NCI-H128 (cell line): ENCODE data around the gene TCAIM.
A peak's percentile ranks its signal among the peaks of the same experiment; 100 is the strongest.

Source experiments
- DNase-seq: peaks from one replicate; lab custom pipeline; 2025; ENCODE audit not compliant: unreplicated experiment; lab: John Stamatoyannopoulos, UW

TCAIM gene, protein sequence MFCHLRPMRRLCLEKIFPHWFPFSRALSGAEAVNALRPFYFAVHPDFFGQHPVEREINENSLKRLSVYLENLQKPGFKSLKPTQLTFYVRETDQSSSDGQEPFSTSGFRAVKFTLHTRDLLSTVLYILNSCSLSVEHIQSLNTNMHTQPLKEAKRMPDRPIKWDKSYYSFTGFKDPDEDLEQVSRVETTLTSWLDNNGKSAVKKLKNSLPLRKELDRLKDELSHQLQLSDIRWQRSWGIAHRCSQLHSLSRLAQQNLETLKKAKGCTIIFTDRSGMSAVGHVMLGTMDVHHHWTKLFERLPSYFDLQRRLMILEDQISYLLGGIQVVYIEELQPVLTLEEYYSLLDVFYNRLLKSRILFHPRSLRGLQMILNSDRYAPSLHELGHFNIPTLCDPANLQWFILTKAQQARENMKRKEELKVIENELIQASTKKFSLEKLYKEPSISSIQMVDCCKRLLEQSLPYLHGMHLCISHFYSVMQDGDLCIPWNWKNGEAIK

DNA sequence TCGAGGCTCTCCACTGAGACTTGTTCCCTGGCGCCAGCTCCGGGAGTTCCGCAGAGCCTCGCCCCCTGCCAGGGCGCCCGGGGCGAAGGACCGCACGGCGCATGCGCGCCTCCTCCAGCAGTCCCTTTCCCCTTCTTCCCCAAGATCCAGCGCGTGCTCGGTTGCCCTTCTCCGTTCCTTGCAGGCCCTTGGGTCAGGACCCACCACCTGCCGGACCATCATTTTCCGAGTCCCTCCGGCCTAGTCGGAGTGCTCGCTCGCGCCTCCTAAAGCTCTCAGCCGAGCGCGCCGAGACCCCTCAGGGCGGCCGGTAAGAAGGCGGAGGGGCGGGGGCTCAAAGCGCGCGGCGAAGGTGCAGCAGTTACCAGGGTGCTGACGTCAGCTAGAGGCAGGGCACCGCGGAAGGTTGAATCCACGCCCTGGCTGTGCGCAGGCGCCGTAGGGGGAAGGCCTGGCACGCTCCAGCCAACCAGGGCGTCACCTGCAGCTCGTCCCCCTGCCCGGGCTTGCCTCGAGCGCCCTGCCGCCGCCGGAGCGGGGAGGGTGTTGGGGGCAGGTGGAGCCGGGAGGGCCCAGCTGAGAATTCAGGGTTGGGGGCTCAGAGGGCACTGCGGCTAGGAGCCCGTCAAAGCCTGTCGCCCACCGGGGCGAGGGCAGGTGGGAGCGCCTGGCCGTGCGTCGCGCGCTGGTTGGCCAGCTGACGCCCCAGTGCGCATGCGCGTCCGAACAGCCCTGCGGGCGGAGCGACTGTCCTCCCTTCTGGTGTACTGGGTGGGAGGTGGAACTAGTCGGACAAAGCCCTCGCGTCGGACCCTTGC is at the start of gene TCAIM:
TCAIM (plus strand) TSS at position 757 of the 818 bp plus-strand sequence. CDS start 16,017 bp downstream, outside the sequence.
- DNase-seq: peak; percentile 92

DNA sequence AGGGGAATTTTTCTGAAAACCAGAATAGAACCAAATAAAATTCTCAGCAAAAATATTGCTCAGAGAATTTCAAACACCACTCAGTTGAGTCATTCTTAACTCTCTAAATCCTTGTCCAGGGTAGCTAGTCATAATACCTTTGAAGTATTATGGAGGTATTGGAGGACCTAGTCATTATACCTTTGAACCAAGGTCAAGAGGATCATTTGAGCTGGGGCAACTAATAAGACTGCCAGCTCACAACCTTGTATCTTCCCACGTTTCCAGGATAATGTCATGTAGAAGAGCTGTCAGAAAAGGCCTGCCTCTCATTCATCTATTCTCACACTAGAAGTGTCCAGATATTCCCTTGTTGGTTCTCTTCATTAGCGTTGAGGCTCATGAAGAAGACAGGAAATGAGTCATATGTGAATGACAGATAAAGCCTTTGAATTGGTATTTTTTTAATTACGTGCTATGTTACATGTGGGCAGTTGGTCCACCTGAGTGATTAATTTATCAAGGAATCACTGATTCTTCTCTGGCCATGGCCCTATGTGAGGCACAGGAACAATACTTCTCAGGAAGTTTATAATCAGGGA is 48.6 kb upstream of the TCAIM start:
- DNase-seq: no peak

DNA sequence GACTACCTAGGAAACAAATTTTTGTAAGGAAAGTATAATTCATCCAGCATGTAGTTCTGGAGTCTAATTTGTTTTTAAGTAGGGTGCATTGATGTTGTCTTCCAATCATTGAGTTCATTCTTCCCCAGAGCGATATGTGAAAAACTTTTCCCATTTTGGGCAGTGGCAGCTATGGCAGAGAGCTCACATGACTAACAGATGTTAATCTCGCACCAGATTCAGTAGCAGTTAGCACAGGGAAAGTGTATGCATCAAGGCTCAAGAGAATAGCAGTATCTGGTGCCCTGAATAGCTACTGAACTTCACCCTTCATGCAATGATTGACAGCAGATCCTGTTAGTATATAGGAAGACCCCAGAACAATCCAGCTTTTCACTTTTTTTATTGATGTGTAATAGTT is 46.3 kb upstream of the TCAIM start:
- DNase-seq: no peak

DNA sequence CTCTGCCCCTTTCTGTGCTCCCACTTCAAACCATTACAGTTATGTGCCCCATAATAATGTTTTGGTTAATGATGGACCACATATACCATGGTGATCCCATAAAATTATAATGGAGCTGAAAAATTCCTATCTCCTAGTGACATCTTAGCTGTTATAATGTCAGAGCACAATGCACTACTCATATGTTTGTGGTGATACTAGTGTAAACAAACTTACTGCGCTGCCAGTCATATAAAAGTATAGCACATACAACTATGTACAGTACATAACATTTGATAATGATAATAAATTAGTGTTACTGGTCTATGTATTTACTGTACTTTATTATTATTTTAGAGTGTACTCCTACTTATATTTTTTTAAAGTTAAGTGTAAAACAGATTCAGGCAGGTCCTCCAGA is 45.6 kb upstream of the TCAIM start:
- DNase-seq: no peak

DNA sequence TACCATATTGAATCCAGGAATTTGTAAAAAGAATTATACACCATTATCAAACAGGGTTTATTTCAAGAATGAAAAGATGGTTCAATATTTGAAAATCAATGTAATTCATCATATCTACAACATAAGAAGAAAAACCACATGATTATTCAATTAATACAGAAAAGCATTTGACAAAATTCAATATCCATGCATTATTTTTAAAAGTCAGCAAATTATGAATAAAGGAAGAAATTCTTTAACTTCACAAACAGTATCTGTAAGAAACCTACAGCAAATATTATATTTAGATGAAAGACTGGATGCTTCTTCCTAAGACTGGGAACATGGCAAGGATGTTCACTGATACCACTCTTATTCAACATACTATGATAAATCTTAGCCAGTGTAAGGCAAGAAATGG is 41.3 kb upstream of the TCAIM start:
- no peak for DNase-seq

DNA sequence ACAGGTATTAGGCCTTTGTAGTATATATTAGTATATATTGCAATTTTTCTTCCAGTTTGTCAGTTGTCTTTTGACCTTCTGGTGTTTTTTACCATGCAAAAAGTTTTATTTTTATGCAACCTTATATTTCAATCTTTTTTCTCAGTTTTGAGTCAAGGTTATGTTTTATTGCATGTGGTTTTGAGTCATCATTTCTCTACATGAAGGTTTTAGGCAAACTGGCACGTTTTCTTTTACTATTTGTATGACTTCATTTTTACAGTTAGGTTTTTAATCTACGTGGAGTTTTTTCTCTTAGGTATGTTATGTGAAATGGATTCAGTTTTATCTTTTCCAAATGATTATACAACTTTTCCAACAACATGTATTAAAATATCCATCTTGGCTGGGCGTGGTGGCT is 36.8 kb upstream of the TCAIM start:
- no peak for DNase-seq

DNA sequence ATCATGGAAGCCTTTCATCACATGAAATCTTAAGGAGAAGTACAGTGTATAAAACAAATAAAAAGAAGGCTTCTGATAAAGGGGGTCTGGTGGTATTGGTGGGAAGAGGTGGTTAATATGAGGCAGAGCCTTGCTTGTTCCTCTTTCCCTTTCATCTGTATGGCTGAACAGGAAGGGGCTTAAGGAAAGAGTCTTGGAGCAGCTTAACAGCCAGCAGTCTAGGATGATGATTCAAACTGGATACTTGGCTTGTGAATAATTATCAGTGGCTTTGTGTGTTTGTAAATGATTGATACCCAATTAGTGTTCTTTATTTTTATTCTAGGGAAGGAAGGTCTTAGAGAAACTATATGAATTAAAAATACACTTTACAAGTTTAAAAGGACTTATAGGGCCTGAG is 29.1 kb upstream of the TCAIM start:
- DNase-seq: no peak

DNA sequence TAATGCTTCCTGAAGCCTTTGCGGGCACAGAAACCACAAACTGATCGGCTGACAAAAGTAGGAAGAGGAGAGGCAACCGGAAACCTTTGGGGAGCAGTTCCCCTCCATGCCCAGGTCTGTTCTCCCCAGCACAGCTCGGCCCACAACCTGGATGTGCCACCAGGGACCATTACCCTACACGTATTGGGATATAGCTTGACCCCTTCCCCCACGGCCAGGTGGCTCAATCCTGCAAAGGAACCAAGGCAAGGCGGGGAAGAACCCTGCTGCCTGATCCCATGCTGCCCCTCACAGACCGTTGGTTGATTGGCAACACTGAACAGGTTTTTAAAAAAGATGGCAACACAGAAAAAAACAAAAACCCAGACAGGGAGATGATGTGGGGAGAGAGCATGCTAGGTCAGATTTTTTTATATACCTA is 19.7 kb upstream of the TCAIM start:
- no peak for DNase-seq

DNA sequence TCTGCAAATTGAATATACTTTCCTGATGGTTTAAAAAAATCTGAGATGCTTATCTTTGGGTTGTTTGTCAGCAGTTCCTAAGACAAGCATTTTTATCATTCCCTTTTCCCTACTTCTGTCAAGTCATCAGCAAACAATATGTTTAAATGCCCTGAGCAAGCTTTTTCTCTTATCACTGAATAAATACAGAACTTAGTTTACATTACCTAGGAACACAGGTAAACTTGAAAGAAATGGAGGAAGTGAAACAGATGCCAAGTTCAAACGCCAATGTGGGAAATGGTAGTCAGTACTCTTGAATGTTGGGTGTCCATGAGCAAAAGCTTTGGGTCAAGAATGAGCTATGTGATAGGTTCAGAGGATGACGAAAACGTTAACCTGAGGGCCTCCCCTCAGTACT is 17.2 kb upstream of the TCAIM start:
- no peak for DNase-seq

DNA sequence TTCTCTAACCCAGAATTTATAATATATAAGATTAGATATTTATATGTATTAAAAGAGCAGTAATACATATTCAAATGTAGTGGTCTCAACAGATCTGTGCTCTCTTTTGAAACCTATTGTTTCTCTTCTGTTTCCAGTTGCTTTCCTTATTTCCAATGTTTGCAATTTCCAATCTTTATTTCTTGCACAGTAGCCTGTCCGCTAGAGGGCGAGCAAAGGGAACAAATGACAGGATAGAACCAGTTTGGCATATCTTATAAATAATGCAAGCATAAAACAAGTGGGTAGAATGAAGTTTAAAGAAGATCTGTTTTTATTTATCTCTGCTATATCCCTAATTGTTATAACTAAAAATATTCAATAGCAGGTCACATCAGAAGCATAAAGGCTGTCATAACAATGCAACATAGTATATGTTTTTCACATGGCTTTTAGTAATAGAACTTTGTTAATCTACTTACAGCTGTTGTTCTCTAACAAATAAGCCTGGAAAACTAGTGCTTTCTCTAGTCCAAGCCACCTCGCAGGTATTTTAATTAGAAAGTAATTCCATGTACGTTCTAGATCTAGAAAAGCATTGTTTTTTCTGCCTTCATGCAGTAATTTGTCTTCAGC is 15.1 kb upstream of the TCAIM start:
- peak; percentile 3 for DNase-seq

DNA sequence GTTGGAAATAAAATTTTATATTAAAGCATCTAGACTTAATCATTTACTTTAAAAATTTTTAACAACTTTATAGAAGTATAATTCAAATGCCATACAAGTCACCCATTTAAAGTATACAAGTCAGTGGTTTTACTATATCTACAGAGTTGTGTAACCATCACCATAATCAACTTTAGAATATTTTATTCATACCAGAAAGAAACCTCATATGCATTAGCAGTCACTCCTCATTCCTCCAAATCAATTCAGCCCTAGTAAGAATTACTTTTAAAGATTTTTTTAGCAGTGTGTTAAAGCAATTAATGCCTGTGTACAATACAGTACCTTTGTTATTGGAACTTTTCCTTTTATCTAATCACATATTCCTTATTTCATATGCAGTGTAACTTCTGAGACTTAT is 14.0 kb upstream of the TCAIM start:
- DNase-seq: no peak

DNA sequence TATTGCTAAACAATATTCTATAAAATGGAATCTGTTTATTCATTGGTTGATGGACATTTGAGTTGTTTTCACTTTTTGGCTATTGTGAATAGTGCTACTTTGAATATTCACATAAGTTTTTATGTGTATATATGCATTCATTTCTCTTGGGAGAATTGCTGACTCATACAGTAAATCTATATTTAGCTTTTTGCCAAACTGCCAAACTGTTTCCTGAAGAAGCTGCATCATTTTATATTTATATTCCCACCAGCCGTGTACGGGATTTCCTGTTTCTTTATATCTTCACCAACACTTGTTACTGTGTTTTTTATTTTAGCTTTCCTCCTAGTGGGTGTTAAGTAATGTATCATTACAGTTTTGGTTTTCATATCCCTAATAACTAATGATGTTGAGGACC is 12.5 kb upstream of the TCAIM start:
- DNase-seq: no peak

DNA sequence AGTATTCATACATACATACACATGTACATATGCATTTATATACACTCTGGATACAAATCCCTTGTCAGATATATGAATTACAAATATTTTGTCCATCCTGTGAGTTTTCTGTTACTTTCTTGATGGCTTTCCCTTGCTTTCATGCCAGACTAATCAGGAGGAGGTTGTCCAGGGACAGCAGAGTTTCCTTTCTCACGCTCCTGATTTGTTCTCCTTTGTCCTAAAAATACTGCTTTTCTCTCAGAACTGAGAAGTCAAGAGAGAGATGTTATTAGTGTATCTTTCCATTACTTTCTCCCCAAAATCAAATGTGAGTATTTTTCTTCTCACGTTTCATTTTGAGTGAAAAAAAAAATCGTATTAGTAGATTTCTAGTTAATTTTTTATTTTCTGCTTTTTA is 12.1 kb upstream of the TCAIM start:
- no peak for DNase-seq

DNA sequence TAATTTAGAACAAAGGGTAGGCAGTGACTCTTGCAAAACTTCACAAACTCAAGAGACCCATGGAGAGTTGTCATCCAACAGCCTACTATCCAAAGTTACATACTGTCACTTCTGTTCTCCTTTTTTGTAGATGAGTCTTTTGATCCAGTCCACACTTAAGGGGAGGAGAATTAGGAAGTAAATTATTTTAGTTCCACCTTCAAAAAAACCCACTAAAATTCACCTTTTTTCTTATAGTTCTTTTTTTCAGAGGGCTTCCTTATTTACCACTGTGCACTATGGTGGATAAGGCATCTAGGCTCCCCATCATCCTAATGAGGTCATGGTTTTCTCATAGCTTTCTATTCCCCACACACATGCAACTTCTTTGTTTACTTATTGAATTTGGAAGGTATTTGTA is 8.6 kb upstream of the TCAIM start:
- DNase-seq: no peak

DNA sequence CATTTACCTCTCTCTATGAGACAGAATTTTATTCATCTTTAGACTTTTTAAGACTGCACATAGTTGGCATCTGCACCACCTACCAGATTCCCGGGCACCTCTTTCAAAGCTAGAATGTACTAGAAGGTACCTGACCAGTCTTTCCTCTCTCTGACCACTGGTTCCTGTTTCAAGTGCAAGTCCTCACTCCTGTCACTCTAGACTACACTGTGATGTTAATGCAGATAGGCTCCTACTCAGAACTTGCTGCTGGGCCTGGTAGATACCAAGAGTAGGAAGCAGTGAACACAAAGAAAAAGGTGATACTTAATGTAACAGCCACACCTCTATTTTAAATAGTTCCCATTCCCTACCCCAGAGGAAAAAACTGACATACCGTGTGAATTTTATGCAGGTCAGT is 8.1 kb upstream of the TCAIM start:
- no peak for DNase-seq

DNA sequence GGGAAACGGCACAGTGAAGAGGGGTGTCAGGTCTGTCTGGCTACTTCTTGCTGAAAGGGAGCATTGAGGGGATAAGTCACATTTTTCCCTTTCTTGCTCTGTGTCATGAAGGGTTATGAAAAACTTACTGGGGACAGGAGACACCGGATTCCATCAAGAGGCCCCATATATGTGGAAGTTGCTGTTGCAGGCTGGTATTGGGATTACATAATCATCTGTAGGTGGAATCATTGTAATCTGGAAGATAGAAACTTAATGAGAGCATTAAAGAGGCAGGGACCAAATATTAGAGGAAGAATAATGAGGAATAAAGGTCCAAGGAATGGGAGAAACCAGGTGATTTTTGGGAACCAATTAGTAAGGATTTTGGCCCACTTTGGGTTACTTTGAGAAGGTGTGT is 4.2 kb upstream of the TCAIM start:
- no peak for DNase-seq

DNA sequence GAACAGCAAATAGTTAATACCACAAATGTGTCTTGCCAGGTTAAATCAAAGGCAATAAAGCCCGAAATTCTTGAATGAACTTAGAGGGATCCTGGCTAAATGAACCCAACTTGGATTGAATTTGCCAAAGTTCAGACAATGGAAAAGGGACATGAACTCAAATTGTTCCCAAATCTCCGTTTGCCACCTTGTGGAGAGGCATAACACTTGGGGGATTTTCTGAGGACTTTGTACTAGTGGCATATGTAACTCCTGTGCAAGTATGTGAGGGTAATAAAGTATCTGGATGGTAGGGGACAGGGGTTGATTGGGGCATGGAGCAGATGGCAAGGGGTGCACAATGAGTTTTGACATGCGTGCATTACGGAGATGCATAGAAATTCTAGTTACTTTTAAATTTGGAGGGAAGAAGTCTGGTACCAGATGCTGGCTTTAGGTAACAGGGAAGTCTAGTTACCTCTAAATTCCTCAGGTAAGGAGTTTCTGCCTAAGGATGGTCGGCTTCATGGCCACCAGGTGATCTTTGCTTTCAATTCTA is 1.2 kb upstream of the TCAIM start:
- no peak for DNase-seq

DNA sequence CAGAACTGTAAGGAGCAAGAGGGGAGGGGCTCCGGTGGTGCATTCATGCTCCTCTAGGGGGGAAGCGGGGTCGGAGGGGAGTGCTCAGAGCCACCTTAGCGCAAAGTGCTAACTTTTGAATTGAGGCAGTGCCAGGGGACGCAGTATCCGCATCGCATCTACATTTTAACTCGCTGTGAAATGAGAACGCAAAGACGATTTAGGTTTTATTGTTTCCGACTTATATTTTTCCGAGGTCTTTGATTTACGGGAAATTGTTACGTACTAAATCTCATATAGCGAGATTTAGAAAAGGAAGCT is 212 bp downstream of the TCAIM start:
- no peak for DNase-seq

DNA sequence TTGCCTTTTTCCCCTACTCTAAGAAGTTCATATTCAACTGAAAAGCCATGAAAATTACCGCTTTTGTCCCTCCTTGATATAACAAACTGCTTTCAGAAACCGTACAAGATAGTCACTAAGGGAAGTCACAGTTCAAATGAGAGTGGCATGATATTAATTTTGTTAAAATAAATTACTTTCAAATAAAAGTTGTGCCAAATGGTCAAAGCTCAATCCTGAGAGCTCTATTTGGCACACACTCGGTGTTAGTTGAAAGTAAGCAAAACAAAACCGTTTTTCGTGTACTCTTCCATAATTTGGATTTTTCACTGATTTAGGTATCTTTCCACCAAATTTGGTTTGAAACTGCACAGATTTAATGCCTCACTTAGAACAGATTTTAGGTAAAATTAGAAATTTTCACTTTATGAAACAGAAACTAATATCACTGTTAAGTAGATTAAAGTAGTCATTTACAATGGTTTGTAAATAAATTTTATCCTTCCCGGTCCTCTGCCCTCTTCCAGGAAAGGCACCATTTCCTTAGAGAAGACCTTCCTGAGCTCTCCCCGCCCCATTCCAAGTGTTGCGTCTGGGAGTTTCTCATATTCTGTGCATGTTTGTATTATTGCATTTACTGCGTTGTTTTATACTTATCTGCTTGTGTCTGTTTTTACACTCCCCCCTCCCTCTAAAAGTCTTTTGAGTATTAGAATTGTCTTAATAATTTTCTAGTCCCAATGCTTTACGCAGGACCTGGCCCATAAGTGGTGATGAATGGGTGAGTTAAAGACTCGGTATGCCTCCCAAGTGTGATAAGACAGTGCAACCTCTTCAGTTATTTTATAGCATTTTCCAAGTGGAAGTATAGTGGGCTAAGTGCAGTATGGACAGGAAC is 853 bp downstream of the TCAIM start:
- DNase-seq: no peak

DNA sequence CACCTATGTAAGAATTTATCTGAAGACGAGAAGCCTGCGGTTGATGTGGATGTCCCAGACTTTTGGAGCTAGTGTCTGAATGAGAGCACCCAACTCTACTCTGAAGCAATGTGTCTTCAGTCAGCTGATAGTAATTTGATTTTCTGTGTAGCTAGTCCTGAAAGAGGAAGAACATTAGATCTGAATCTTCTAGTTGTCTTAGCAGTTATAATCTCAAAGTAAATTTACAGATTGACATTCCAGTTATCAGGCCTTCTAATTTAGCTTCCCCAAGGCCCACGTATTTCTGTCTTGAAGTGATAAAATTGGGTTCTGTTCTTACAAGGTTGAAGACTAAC is 1.5 kb downstream of the TCAIM start:
- DNase-seq: no peak
